ENCODE measurements around the gene DUSP28.

The DUSP28 gene

DNA sequence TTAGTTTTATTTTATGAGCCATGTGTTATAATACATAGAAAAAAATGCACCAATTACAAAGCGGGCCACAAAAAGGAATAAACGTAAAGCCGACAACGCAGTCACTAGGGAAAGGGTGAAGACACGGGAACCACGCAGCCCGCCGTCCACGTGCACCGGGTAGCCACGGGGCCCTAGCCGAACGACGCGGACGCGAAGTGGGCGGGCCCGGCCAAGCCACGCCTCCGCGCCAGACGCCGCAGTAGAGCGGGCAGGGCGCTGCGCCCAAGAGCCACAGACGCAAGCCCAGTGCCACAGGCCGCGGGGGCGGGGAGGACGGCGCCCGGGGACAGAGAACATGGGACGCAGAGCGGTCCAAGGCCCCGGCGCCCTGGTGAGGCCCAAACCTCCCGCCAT is at the start of gene DUSP28 (continued):
- peak; percentile 78 for TF ChIP-seq PATZ1 (tag by site-specific recombination; IDR thresholded peaks at IDR 0.05)
- TF ChIP-seq ZNF302 (tag by site-specific recombination; IDR thresholded peaks at IDR 0.05; ENCODE audit: low read depth) = no peak
- TF ChIP-seq MZF1 (tag by site-specific recombination; IDR thresholded peaks at IDR 0.05; ENCODE audit: borderline replicate concordance) = no peak
- TF ChIP-seq, protein P1, sequence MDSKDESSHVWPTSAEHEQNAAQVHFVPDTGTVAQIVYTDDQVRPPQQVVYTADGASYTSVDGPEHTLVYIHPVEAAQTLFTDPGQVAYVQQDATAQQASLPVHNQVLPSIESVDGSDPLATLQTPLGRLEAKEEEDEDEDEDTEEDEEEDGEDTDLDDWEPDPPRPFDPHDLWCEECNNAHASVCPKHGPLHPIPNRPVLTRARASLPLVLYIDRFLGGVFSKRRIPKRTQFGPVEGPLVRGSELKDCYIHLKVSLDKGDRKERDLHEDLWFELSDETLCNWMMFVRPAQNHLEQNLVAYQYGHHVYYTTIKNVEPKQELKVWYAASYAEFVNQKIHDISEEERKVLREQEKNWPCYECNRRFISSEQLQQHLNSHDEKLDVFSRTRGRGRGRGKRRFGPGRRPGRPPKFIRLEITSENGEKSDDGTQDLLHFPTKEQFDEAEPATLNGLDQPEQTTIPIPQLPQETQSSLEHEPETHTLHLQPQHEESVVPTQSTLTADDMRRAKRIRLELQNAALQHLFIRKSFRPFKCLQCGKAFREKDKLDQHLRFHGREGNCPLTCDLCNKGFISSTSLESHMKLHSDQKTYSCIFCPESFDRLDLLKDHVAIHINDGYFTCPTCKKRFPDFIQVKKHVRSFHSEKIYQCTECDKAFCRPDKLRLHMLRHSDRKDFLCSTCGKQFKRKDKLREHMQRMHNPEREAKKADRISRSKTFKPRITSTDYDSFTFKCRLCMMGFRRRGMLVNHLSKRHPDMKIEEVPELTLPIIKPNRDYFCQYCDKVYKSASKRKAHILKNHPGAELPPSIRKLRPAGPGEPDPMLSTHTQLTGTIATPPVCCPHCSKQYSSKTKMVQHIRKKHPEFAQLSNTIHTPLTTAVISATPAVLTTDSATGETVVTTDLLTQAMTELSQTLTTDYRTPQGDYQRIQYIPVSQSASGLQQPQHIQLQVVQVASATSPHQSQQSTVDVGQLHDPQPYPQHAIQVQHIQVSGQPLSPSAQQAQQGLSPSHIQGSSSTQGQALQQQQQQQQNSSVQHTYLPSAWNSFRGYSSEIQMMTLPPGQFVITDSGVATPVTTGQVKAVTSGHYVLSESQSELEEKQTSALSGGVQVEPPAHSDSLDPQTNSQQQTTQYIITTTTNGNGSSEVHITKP (tag by site-specific recombination; IDR thresholded peaks at IDR 0.05) = peak; percentile 38

DNA sequence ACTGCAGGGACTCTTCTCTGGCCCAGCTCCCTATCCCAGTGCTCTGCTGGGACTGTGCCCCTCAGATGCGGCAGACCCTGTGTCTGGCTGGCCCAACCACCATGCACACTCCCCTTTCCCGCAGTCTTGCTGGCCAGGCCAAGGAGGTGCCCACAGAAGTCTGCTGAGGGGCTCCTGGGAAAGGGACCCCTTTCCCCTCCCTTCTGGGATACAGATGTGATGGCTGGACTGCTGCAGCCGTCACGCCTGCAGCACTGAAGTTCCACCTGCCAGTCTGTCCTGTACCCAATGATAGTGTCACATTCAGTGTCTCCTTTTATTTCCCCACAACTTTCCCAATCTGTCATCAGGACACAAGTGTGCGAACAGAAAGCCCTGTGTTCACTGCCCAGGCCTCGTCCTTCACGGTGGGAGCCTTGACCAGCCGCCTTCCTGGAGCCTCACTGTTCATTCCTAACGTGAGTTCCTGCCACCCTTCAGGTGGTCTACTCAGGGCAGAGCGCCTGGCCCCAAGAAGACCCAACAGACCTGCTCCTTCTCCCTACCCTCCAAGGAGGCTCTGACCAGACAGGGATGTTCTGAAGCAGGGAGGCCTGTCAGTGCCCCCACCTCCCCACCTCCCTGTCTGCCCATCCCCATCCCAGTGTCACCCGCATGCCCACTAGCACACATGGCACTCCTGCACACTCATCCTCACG is 49.5 kb upstream of the DUSP28 start:
- ChIA-PET POLR2A (no interaction called here), CTCF (no interaction called here)
- H3K27ac ChIP-seq (ENCODE audit: extremely low read depth, low read depth, low read length) = no peak overlapping the region
- H3K4me1 ChIP-seq (ENCODE audit: control insufficient read depth, insufficient read depth, low read length) = no peaks in the 10 kb centered on the region
- peaks cover 0 to 12% of the 10 kb centered on the region in 2 experiments; a peak in 1 of 3 replicates for H3K36me3 ChIP-seq (ENCODE audit: control insufficient read depth in 2 of 2, insufficient read depth in 1 of 2, low read length in 2 of 2)
- TF ChIP-seq ZNF791 (tag by site-specific recombination; IDR thresholded peaks at IDR 0.05) (no peak), ZNF341 (tag by site-specific recombination; IDR thresholded peaks at IDR 0.05; ENCODE audit: low read depth) (0 out of 2 replicates have a peak, but pooled peaks have one; percentile 4), ZNF211 (tag by site-specific recombination; IDR thresholded peaks at IDR 0.05; ENCODE audit: low read depth) (no peak), ZBTB21 (tag by site-specific recombination; IDR thresholded peaks at IDR 0.05) (no peak)
- TF ChIP-seq, protein P2, sequence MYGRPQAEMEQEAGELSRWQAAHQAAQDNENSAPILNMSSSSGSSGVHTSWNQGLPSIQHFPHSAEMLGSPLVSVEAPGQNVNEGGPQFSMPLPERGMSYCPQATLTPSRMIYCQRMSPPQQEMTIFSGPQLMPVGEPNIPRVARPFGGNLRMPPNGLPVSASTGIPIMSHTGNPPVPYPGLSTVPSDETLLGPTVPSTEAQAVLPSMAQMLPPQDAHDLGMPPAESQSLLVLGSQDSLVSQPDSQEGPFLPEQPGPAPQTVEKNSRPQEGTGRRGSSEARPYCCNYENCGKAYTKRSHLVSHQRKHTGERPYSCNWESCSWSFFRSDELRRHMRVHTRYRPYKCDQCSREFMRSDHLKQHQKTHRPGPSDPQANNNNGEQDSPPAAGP (tag by site-specific recombination; IDR thresholded peaks at IDR 0.05) = no peak
- H3K9me3 ChIP-seq (ENCODE audit: control insufficient read depth, insufficient read depth, low read depth, low read length) = no peaks in the 10 kb centered on the region
- no peak overlapping the region for H3K4me3 ChIP-seq (ENCODE audit: low read depth, low read length)

DNA sequence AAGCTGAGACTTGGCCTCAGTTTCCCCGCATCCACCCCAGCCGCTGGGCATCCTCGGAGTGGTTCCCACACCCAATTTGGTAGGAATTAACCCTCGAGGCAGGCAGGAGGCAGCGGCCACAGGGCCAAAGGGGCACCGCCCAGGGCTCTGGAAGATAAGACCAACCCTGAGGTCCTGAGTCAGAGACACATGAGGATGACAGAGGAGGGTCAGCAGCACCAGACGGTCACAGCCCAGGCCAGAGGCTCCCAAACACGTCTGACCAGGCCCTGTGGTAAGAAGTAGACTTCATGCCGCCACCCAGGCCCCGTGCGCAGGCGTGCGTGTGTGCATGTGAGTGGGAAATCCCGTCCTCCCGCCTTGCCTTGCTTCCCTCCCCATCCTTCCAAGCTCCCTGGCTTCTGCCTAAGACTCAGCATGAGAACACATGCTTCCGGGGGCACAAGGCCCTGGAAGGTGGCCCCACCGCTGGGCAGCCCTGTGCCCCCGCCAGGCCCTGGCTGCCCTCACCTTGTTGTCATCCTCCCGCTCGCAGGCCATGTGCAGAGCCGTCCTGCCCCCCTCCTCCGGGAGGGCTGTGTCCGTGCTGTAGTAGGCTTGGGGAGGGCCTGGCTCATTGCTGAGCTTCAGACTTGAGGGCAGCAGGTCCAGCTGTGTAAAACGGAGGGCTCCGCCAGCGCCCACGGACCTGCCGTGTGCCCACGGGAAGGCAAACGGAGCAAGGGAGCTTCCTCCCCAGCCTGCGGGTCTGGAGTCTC is 48.6 kb upstream of the DUSP28 start:
- ChIA-PET POLR2A (no interaction called here), CTCF (interaction anchor here (0.7 kb wide), 1 partner anchor 14 kb away, joined by 3 read pairs; no protein-coding TSS in a partner anchor)
- H3K36me3 ChIP-seq (ENCODE audit: control insufficient read depth in 2 of 2, insufficient read depth in 1 of 2, low read length in 2 of 2) = peaks cover 0 to 12% of the 10 kb centered on the region in 2 experiments; a peak in 1 of 3 replicates
- no peak overlapping the region for H3K27ac ChIP-seq (ENCODE audit: extremely low read depth, low read depth, low read length)
- no peaks in the 10 kb centered on the region for H3K4me1 ChIP-seq (ENCODE audit: control insufficient read depth, insufficient read depth, low read length)
- H3K4me3 ChIP-seq (ENCODE audit: low read depth, low read length) = no peak overlapping the region
- TF ChIP-seq KLF7 (tag by site-specific recombination; IDR thresholded peaks at IDR 0.05; ENCODE audit: borderline replicate concordance) (no peak), TRIM28 (IDR thresholded peaks at IDR 0.05; ENCODE audit: borderline replicate concordance, low read length) (no peak), ZNF404 (tag by site-specific recombination; IDR thresholded peaks at IDR 0.05) (no peak), HOXD13 (CRISPR knock-in tag; IDR thresholded peaks at IDR 0.05; ENCODE audit: borderline replicate concordance) (no peak), EGR2 (tag by site-specific recombination; IDR thresholded peaks at IDR 0.05; ENCODE audit: low read depth) (peak; percentile 49), ZBTB1 (tag by site-specific recombination; IDR thresholded peaks at IDR 0.05) (no peak), ZNF600 (tag by site-specific recombination; IDR thresholded peaks at IDR 0.05) (no peak)
- TF ChIP-seq, protein P3, sequence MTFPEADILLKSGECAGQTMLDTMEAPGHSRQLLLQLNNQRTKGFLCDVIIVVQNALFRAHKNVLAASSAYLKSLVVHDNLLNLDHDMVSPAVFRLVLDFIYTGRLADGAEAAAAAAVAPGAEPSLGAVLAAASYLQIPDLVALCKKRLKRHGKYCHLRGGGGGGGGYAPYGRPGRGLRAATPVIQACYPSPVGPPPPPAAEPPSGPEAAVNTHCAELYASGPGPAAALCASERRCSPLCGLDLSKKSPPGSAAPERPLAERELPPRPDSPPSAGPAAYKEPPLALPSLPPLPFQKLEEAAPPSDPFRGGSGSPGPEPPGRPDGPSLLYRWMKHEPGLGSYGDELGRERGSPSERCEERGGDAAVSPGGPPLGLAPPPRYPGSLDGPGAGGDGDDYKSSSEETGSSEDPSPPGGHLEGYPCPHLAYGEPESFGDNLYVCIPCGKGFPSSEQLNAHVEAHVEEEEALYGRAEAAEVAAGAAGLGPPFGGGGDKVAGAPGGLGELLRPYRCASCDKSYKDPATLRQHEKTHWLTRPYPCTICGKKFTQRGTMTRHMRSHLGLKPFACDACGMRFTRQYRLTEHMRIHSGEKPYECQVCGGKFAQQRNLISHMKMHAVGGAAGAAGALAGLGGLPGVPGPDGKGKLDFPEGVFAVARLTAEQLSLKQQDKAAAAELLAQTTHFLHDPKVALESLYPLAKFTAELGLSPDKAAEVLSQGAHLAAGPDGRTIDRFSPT (tag by site-specific recombination; IDR thresholded peaks at IDR 0.05) = no peak
- H3K9me3 ChIP-seq (ENCODE audit: control insufficient read depth, insufficient read depth, low read depth, low read length) = no peaks in the 10 kb centered on the region

All from HEK293 (cell line).